Tibial nerve (tissue), 4 donors: ENCODE measurements around the gene AOPEP. TPM values are rescaled to one million over a fixed set of nuclear protein-coding genes. Genes with fewer than 3 reads are reported as not detected.

ENCODE experiments used
- DNase-seq, 2 donors: peaks; one replicate each; pipeline ENCODE4 v3.0.0-alpha.2; 2019; ENCODE audit warnings: low spot score in 2 of 2
- H3K27ac ChIP-seq, 4 donors: fragments of 200-600 bp; sonication (generic) in 3 of 4; one replicate each; pipeline ENCODE4 v1.5.1; 2017 to 2019; ENCODE audit warnings: mild to moderate bottlenecking in 1 of 4
- H3K27me3 ChIP-seq, 2 donors: fragments of 200-600 bp; sonication (generic) in 1 of 2; one replicate each; pipeline versions ENCODE4 v1.5.1 to v1.6.0; 2017 to 2019
- H3K36me3 ChIP-seq, 3 donors: fragments of 200-600 bp; sonication (generic); one replicate each; pipeline ENCODE4 v1.5.1; 2018 to 2019
- H3K4me1 ChIP-seq, 4 donors: fragments of 200-600 bp; sonication (generic) in 3 of 4; one replicate each; pipeline ENCODE4 v1.5.1; 2017 to 2019
- H3K4me3 ChIP-seq, 4 donors: fragments of 200-600 bp; sonication (generic) in 3 of 4; one replicate each; pipeline ENCODE4 v1.5.1; 2017 to 2019; ENCODE audit warnings: mild to moderate bottlenecking in 1 of 4, moderate library complexity in 1 of 4
- H3K9me3 ChIP-seq, 4 donors: fragments of 200-600 bp; sonication (generic) in 3 of 4; one replicate each; pipeline ENCODE4 v1.5.1; 2017 to 2019
- EP300 ChIP-seq, 2 donors: sonication (generic); formaldehyde crosslinking; IDR thresholded peaks; one replicate each; pipeline ENCODE4 v1.6.1; 2017; ENCODE audit warnings: antibody characterized with exemption in 2 of 2, mild to moderate bottlenecking in 1 of 2
- POLR2A ChIP-seq, 2 donors: fragments of 450-650 bp; IDR thresholded peaks; one replicate each; pipeline ENCODE4 v1.6.1; 2017; ENCODE audit warnings: antibody characterized with exemption in 2 of 2, mild to moderate bottlenecking in 2 of 2, moderate library complexity in 2 of 2
- WGBS, 2 donors: methylation state at CpG; one replicate each; pipeline ENCODE4 v1.1.5; 2018; 5-methylcytosine and 5-hydroxymethylcytosine counted together
- total RNA-seq, 4 donors: library from RNA; depleted of rRNA; stranded (reverse); fragments of >200 nt; gene quantifications; one replicate each; pipeline ENCODE4 v1.1.0, GENCODE V29; 2016
- TF ChIP-seq, protein P1 (sequence below), 5 experiments: fragments of 200-600 bp in 3 of 5; fragments of 450-650 bp in 2 of 5; sonication (generic) in 3 of 5; IDR thresholded peaks; one replicate each; pipeline ENCODE4 v1.5.1; 2016 to 2019; ENCODE audit warnings: antibody characterized with exemption in 5 of 5, mild to moderate bottlenecking in 3 of 5, moderate library complexity in 2 of 5

The AOPEP gene
- total RNA-seq, 4 donors from 2014 or later, result 236 to 323 (median 265) TPM

DNA sequence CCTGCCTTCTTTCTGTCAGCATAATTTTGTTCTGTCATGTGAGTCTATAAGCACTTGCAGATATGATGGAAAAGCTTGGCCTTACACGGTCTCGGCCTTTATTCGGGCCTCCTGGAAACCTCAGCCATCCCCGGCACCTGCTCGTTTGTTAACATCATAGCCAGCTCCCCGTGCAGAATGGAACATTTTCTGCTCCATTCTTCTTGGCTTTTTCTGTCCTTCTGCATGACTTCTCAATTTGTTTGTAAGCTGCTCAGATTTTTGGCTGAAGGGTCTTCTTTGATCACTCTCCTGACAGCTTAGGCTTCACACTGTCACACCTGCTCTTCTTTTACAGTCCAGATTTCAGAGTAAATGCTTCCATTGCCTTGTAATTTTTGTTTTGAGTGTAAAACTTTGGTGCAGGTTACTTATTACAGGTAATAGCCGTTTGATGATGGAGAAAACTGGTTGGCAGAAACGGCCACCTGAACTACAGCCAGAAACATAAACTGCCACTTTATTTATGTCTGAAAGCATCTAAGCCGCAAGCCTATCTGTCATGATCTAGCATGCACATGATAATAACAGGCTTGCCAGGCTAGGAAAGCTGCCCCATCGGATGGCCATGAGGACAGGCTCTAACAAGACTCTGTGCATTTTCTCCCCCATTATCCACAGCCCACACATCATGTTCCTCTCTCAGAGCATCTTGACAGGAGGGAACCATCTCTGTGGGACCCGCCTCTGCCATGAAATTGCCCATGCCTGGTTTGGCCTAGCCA, 197.0 kb downstream of the AOPEP start:
- 88 to 93% methylated on average over 11 of the region's 11 CpGs for WGBS, 2 donors
- H3K27ac ChIP-seq, result peak overlapping the region; percentile 78 to 96 (median 86)
- peaks cover 3 to 77% (median 30%) of the 10 kb centered on the region in 4 donors for H3K4me1 ChIP-seq
- H3K4me3 ChIP-seq, result no peak overlapping the region
- DNase-seq, result no peak
- H3K36me3 ChIP-seq, result peaks cover 0 to 5% (median 0%) of the 10 kb centered on the region in 3 donors
- H3K27me3 ChIP-seq, result no peaks in the 10 kb centered on the region
- H3K9me3 ChIP-seq, result no peaks in the 10 kb centered on the region
- TF ChIP-seq, protein P1, sequence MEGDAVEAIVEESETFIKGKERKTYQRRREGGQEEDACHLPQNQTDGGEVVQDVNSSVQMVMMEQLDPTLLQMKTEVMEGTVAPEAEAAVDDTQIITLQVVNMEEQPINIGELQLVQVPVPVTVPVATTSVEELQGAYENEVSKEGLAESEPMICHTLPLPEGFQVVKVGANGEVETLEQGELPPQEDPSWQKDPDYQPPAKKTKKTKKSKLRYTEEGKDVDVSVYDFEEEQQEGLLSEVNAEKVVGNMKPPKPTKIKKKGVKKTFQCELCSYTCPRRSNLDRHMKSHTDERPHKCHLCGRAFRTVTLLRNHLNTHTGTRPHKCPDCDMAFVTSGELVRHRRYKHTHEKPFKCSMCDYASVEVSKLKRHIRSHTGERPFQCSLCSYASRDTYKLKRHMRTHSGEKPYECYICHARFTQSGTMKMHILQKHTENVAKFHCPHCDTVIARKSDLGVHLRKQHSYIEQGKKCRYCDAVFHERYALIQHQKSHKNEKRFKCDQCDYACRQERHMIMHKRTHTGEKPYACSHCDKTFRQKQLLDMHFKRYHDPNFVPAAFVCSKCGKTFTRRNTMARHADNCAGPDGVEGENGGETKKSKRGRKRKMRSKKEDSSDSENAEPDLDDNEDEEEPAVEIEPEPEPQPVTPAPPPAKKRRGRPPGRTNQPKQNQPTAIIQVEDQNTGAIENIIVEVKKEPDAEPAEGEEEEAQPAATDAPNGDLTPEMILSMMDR (IDR thresholded peaks at IDR 0.05), result no peak
- TF ChIP-seq EP300 (IDR thresholded peaks at IDR 0.05) (no peak), POLR2A (IDR thresholded peaks at IDR 0.05) (no peak)

DNA sequence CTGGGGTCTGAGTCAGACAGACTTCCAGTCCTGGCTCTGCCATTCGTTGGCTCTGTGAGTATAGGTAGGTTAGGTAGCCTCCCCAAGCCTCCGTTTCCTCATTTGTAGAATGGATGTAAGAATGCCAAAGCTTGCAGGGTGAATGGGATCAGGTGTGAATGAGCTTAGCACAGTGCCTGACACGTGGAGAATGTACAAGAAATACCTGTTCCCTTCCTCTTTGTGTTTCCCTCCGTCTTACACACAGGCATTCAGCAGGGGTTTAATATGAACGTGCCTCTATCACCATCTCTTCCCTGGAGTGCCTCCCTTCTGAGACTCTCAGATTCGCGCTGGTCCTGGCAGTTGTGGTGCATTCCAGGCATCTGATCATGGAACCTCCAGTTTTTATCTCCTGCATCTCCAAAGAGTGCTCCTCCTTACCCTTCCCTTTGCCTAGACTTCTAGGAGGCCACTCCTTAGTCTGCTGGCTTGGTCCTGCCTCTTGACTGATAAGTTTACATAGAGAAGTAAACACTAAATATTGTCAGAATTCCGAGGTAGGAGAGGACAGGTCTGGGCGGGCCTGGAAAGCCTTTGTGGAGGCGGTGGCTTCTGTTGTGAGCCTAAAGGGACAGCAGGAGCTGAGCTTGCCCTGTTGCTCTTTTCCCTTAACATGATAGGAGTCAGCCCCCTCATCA, 199.4 kb downstream of the AOPEP start:
- WGBS, 2 donors, result 91 to 93% methylated on average over 10 of the region's 10 CpGs
- Histone ChIP-seq H3K36me3 (peaks cover 0 to 5% (median 0%) of the 10 kb centered on the region in 3 donors), H3K27ac (peak overlapping the region in 2 of 4 donors; percentile 53 to 89), H3K4me1 (peaks cover 3 to 81% (median 28%) of the 10 kb centered on the region in 4 donors), H3K27me3 (no peaks in the 10 kb centered on the region), H3K4me3 (no peak overlapping the region), H3K9me3 (no peaks in the 10 kb centered on the region)
- no peak for DNase-seq
- TF ChIP-seq, protein P1 (IDR thresholded peaks at IDR 0.05), result no peak
- no peak for TF ChIP-seq POLR2A (IDR thresholded peaks at IDR 0.05)
- TF ChIP-seq EP300 (IDR thresholded peaks at IDR 0.05), result no peak

GRCh38 chr9:94926431-94926800, 199.9 kb downstream of the AOPEP start:
- Histone ChIP-seq H3K27me3 (no peaks in the 10 kb centered on the region), H3K4me3 (no peak overlapping the region), H3K27ac (peak overlapping the region in 2 of 4 donors; percentile 53 to 89), H3K36me3 (peaks cover 0 to 5% (median 0%) of the 10 kb centered on the region in 3 donors), H3K4me1 (peaks cover 0 to 76% (median 25%) of the 10 kb centered on the region in 4 donors), H3K9me3 (no peaks in the 10 kb centered on the region)
- 73 to 80% methylated on average over 3 to 7 of the region's 7 CpGs for WGBS, 2 donors
- TF ChIP-seq, protein P1 (IDR thresholded peaks at IDR 0.05), result no peak
- no peak for TF ChIP-seq POLR2A (IDR thresholded peaks at IDR 0.05)
- TF ChIP-seq EP300 (IDR thresholded peaks at IDR 0.05), result no peak
- DNase-seq, result no peak

GRCh38 chr9:94927048-94927761, 200.7 kb downstream of the AOPEP start:
- Histone ChIP-seq H3K4me1 (peaks cover 0 to 73% (median 20%) of the 10 kb centered on the region in 4 donors), H3K4me3 (no peak overlapping the region), H3K27me3 (no peaks in the 10 kb centered on the region), H3K27ac (peak overlapping the region in 2 of 4 donors; percentile 53 to 89), H3K9me3 (no peaks in the 10 kb centered on the region), H3K36me3 (peaks cover 0 to 5% (median 0%) of the 10 kb centered on the region in 3 donors)
- DNase-seq, result no peak
- no peak for TF ChIP-seq EP300 (IDR thresholded peaks at IDR 0.05)
- TF ChIP-seq, protein P1 (IDR thresholded peaks at IDR 0.05), result no peak
- TF ChIP-seq POLR2A (IDR thresholded peaks at IDR 0.05), result no peak
- WGBS, 2 donors, result 85 to 90% methylated on average over 12 of the region's 12 CpGs
